ENCODE results near the gene ERGIC1. TPM values are rescaled to one million over a fixed set of nuclear protein-coding genes. Genes with fewer than 3 reads are reported as not detected.

ERGIC1 gene
- polyA plus RNA-seq, 1 experiment: 137 TPM

DNA sequence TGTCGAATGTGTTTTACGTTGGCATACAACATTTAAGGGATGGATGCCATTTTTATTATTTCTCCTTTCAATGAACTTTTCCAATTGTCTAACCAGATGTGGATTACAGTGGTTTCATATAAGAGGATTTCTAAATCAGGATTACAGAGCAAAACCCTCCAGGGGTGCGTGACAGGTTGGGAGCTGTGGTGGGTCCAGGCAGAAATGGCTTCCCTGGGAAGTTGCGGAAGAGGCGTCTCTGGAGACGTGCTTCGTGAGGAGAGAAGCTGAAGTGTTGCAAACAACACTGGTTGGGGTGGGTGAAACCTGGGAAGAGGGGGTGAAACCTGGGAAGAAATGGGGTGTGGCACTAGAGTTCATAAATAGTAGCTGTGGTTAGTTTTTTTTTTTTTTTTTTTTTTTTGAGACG is 120.7 kb downstream of the ERGIC1 start:
- Histone ChIP-seq H3K9me3 (ENCODE audit: control insufficient read depth, insufficient read depth, low read length) (peaks cover 4% of the 10 kb centered on the region; the same call in 1 of the 2 replicates), H3K4me3 (ENCODE audit: low read depth, low read length) (no peak overlapping the region), H3K27me3 (ENCODE audit: control insufficient read depth, insufficient read depth, low read length) (no peaks in the 10 kb centered on the region), H3K27ac (ENCODE audit: low read depth, low read length) (peak overlapping the region; percentile 55)
- TF ChIP-seq, protein P1, sequence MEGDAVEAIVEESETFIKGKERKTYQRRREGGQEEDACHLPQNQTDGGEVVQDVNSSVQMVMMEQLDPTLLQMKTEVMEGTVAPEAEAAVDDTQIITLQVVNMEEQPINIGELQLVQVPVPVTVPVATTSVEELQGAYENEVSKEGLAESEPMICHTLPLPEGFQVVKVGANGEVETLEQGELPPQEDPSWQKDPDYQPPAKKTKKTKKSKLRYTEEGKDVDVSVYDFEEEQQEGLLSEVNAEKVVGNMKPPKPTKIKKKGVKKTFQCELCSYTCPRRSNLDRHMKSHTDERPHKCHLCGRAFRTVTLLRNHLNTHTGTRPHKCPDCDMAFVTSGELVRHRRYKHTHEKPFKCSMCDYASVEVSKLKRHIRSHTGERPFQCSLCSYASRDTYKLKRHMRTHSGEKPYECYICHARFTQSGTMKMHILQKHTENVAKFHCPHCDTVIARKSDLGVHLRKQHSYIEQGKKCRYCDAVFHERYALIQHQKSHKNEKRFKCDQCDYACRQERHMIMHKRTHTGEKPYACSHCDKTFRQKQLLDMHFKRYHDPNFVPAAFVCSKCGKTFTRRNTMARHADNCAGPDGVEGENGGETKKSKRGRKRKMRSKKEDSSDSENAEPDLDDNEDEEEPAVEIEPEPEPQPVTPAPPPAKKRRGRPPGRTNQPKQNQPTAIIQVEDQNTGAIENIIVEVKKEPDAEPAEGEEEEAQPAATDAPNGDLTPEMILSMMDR (IDR thresholded peaks at IDR 0.05; ENCODE audit: low read depth, low read length): no peak
- ChIA-PET CTCF (interaction anchor here (2.2 to 2.7 kb wide), 2 partner anchors 22 to 238 kb away, joined by 6 to 10 read pairs; no protein-coding TSS in a partner anchor), POLR2A (interaction anchor here (0.7 kb wide), 1 partner anchor 361 kb away, joined by 7 read pairs; no protein-coding TSS in a partner anchor)
- DNase-seq (ENCODE audit: low read depth, low spot score): no peak

DNA sequence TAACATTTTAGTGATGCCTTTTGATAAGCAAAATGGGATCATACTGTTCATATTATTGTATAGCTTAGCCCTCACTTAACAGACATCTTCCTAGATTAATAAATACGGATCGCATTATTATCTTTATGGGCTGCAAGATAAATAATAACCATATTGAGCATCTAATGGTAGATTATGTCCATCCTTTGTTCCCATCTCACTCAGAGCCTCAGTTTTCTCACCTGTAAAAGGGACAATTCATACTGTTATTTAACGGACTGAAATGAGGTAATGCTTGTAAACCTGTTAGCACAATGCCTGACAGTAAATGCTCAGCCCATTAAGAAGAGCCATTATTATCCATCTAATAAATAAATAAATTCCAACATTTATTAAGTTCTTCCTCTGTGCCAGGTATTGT is 122.2 kb downstream of the ERGIC1 start:
- Histone ChIP-seq H3K27ac (ENCODE audit: low read depth, low read length) (no peak overlapping the region), H3K27me3 (ENCODE audit: control insufficient read depth, insufficient read depth, low read length) (no peaks in the 10 kb centered on the region), H3K4me3 (ENCODE audit: low read depth, low read length) (no peak overlapping the region), H3K9me3 (ENCODE audit: control insufficient read depth, insufficient read depth, low read length) (peaks cover 4% of the 10 kb centered on the region; the same call in 1 of the 2 replicates)
- TF ChIP-seq, protein P1 (IDR thresholded peaks at IDR 0.05; ENCODE audit: low read depth, low read length): no peak
- POLR2A ChIA-PET: interaction anchor here (0.7 kb wide), 1 partner anchor 562 kb away, joined by 3 read pairs; no protein-coding TSS in a partner anchor
- no peak for DNase-seq (ENCODE audit: low read depth, low spot score)
- CTCF ChIA-PET: interaction anchor here (1.0 to 1.9 kb wide), 2 partner anchors 241 to 249 kb away, joined by 5 to 7 read pairs; no protein-coding TSS in a partner anchor

- Histone ChIP-seq H3K27ac (ENCODE audit: low read depth, low read length) (no peak overlapping the region), H3K27me3 (ENCODE audit: control insufficient read depth, insufficient read depth, low read length) (no peaks in the 10 kb centered on the region), H3K4me3 (ENCODE audit: low read depth, low read length) (no peak overlapping the region), H3K9me3 (ENCODE audit: control insufficient read depth, insufficient read depth, low read length) (peaks cover 4% of the 10 kb centered on the region; the same call in 1 of the 2 replicates)
- TF ChIP-seq, protein P1 (IDR thresholded peaks at IDR 0.05; ENCODE audit: low read depth, low read length): no peak
- CTCF ChIA-PET: interaction anchor here (1.9 kb wide), 1 partner anchor 242 kb away, joined by 7 read pairs; no protein-coding TSS in a partner anchor
- DNase-seq (ENCODE audit: low read depth, low spot score): no peak
- POLR2A ChIA-PET: interaction anchor here (0.7 kb wide), 1 partner anchor 562 kb away, joined by 3 read pairs; no protein-coding TSS in a partner anchor
Observed at GRCh38 chr5:172956936-172957335, 122.9 kb downstream of the ERGIC1 start.

DNA sequence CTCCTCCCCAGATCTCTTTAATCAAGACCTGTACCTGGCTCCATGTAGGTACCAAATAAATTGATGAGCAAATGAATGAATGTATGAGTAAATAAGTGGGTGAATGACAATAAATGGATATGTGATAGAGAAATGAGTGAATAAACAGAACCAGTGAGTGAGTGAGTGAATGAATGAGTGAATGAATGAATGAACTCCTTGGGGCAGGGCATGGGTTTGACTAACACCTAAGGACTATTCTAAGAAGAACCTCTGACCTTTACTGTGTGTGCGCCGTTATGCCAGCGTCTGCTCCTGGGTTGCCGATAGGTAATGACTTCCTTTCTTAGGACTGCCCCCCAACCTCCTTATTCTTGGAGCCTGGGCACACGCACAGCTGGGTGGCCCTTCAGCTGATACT is 123.4 kb downstream of the ERGIC1 start:
- POLR2A ChIA-PET: no interaction called here
- Histone ChIP-seq H3K4me3 (ENCODE audit: low read depth, low read length) (no peak overlapping the region), H3K27ac (ENCODE audit: low read depth, low read length) (no peak overlapping the region), H3K9me3 (ENCODE audit: control insufficient read depth, insufficient read depth, low read length) (peaks cover 4% of the 10 kb centered on the region; the same call in 1 of the 2 replicates), H3K27me3 (ENCODE audit: control insufficient read depth, insufficient read depth, low read length) (no peaks in the 10 kb centered on the region)
- DNase-seq (ENCODE audit: low read depth, low spot score): no peak
- CTCF ChIA-PET: interaction anchor here (1.9 kb wide), 1 partner anchor 243 kb away, joined by 7 read pairs; no protein-coding TSS in a partner anchor
- TF ChIP-seq, protein P1 (IDR thresholded peaks at IDR 0.05; ENCODE audit: low read depth, low read length): no peak

DNA sequence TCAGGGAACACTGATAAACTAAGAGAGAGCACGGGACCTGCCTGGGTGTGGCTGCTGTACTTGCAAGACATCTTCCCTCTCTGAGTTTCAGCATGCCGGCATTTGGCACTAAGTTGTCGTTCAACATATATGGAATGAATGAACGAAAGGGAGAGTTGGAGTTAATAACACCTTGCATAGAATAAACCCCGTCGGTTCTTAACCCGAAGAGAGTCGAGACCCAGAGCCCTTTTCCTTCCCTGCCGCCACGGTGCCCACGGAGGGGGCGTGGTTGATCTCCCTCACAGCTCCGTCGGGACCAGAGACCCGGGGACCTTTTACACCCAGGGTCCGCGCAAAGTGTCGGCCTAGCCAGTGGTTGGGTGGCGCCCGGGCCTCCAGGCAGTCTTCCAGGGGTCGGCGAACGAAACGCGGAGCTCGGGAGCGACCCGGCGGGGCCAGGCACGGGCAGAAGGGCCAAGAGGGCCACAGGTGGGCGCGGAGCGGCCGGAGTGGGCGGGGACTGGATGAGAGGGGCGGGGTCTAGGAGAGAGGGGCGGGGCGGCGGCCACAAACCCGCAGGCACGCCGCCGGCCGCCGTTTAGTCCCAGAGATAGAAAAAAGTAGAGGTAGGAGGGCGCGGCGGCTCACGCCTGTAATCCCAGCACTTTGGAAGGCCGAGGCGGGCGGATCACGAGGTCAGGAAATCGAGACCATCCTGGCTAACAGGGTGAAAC is 124.4 kb downstream of the ERGIC1 start:
- ChIA-PET CTCF (interaction anchor here (0.5 to 1.4 kb wide), 28 partner anchors 10 to 640 kb away, joined by 3 to 12 read pairs (median 4); partner anchors contain the start of genes ATP6V0E1 and NKX2-5), POLR2A (interaction anchor here (0.5 to 1.3 kb wide), 8 partner anchors 10 to 337 kb away, joined by 3 to 10 read pairs (median 3); partner anchors contain the start of gene ATP6V0E1)
- H3K9me3 ChIP-seq (ENCODE audit: control insufficient read depth, insufficient read depth, low read length): peaks cover 4% of the 10 kb centered on the region; the same call in 1 of the 2 replicates
- DNase-seq (ENCODE audit: low read depth, low spot score): no peak
- peak overlapping the region; percentile 56 for H3K4me3 ChIP-seq (ENCODE audit: low read depth, low read length)
- TF ChIP-seq, protein P1 (IDR thresholded peaks at IDR 0.05; ENCODE audit: low read depth, low read length): no peak
- H3K27me3 ChIP-seq (ENCODE audit: control insufficient read depth, insufficient read depth, low read length): no peaks in the 10 kb centered on the region
- peak overlapping the region; percentile 86 for H3K27ac ChIP-seq (ENCODE audit: low read depth, low read length)

Measured in AG04450 (cell line).